C4-2B (cell line): ENCODE data around the gene FUS.

ENCODE experiments used
- H3K27ac ChIP-seq: fragments of 450-650 bp; 2 replicates; pipeline ENCODE4 v1.5.1; 2017
- ZFX ChIP-seq: fragments of 450-650 bp; IDR thresholded peaks from 2 replicates; pipeline ENCODE4 v1.6.1; 2017
- TF ChIP-seq, protein P1 (sequence below): fragments of 450-650 bp; conservative IDR thresholded peaks from 2 replicates; pipeline ENCODE4 v1.5.1; 2017; ENCODE audit warnings: mild to moderate bottlenecking

Gene FUS

DNA sequence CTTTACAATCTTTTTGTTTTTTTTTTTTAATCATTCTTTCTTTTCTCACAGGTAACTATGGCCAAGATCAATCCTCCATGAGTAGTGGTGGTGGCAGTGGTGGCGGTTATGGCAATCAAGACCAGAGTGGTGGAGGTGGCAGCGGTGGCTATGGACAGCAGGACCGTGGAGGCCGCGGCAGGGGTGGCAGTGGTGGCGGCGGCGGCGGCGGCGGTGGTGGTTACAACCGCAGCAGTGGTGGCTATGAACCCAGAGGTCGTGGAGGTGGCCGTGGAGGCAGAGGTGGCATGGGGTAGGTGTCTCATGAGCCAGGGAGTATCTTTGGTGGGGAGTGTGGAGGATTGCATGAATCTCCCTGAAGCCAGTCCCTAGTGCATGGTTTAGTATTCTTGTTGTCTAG is 4.9 kb downstream of the FUS start:
- H3K27ac ChIP-seq, result no peak overlapping the region
- TF ChIP-seq, protein P1, sequence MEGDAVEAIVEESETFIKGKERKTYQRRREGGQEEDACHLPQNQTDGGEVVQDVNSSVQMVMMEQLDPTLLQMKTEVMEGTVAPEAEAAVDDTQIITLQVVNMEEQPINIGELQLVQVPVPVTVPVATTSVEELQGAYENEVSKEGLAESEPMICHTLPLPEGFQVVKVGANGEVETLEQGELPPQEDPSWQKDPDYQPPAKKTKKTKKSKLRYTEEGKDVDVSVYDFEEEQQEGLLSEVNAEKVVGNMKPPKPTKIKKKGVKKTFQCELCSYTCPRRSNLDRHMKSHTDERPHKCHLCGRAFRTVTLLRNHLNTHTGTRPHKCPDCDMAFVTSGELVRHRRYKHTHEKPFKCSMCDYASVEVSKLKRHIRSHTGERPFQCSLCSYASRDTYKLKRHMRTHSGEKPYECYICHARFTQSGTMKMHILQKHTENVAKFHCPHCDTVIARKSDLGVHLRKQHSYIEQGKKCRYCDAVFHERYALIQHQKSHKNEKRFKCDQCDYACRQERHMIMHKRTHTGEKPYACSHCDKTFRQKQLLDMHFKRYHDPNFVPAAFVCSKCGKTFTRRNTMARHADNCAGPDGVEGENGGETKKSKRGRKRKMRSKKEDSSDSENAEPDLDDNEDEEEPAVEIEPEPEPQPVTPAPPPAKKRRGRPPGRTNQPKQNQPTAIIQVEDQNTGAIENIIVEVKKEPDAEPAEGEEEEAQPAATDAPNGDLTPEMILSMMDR, result no peak
- TF ChIP-seq ZFX, result no peak

DNA sequence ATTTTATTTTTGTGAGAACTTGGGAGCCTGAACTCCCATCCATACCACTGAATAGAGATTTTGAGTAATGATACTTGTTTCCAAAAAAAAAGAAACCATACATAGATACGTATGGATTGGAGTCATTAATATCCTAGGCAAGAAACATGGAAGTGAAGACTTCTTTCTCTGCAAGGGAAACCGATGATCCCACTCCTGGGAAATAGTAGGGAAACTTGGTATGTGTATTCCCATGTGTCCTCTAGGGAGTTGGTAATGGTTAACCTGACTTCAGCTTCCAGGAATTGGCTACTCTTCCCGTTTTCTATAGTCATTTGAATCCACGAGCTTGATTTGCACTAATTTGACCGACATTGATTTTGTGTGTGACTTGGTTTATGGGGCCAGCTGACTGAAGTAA is 5.4 kb downstream of the FUS start:
- H3K27ac ChIP-seq, result no peak overlapping the region
- TF ChIP-seq ZFX, result no peak
- TF ChIP-seq, protein P1, result no peak

DNA sequence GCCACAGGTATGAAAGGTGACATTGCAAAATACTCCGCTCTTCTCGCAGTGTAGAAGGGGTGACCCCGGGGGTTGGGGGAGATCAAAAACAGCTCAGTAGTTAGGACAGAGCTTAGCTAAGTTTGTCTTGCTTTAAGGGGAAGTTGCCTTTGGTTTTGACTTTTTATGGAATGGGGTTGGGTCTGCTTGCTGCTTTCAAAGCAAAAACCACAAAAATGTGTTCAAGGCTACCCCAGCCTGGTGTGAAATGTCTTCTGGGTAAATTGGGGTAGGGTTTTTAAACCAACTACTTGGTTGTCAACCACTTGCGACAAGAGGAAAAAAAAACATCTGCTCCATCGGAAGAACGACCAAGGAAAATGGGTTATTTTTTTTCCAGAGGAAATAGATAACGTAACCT is 6.2 kb downstream of the FUS start:
- TF ChIP-seq, protein P1, result no peak
- TF ChIP-seq ZFX, result no peak
- H3K27ac ChIP-seq, result no peak overlapping the region

DNA sequence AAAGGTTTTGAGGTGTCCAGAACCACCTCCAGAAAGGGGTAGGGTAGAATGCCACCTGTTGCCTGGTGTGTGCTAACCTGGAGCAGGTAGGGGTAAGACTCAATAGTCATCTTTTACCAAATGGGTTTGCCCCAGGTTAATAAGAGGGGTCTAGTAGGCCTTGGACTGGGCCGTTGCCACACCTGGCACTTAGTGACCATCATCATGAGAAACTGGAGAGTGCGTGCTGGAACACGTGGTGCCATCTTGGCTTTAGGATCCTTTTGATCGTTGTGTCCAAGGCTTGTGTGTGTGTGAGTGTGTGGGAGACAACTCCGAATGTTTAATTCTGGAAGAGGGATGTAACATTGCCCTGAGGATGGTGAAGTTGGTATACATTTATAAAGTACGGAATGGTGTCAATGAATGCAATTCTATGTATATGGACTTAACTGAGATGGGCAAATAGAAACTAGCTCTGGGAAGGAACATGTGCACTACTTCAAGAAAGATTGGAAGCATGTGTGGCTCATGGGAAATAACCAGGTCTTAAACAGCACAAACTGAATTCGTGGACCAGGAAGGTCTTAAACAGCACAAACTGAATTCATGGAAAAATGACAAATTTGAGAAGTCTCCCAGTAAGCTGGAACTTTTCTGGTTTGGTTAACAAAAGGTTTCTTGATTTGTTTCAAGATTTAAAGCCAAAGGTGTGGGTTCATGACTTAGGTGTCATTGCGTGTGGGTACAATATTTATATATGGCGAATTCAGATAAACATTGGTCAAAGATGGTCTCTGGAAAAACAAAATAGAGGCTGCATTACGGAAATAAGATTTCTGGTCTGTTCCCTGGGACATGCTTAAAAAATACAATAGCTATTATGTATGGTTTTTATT is 7.2 kb downstream of the FUS start:
- TF ChIP-seq, protein P1, result no peak
- TF ChIP-seq ZFX, result no peak
- H3K27ac ChIP-seq, result no peak overlapping the region

DNA sequence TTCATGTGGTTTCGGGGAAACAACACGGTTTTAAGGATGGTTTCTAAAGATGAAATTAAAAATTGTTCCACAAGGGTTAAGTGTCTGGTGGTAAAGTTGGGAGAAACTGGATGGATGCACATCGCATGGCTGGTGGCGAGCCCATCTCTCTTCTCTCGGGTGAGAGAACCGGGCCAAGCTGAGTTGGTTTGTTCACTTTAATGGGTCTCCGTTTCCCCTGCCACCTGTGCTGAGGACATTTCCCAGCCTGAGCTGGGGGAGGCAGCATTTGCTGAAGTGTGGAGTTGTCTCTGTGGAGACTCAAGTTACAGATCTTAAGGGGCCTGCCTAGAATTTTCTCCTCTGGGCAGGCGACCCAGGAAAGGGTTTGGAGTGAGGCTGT is 7.9 kb downstream of the FUS start:
- no peak overlapping the region for H3K27ac ChIP-seq
- TF ChIP-seq ZFX, result no peak
- TF ChIP-seq, protein P1, result no peak

DNA sequence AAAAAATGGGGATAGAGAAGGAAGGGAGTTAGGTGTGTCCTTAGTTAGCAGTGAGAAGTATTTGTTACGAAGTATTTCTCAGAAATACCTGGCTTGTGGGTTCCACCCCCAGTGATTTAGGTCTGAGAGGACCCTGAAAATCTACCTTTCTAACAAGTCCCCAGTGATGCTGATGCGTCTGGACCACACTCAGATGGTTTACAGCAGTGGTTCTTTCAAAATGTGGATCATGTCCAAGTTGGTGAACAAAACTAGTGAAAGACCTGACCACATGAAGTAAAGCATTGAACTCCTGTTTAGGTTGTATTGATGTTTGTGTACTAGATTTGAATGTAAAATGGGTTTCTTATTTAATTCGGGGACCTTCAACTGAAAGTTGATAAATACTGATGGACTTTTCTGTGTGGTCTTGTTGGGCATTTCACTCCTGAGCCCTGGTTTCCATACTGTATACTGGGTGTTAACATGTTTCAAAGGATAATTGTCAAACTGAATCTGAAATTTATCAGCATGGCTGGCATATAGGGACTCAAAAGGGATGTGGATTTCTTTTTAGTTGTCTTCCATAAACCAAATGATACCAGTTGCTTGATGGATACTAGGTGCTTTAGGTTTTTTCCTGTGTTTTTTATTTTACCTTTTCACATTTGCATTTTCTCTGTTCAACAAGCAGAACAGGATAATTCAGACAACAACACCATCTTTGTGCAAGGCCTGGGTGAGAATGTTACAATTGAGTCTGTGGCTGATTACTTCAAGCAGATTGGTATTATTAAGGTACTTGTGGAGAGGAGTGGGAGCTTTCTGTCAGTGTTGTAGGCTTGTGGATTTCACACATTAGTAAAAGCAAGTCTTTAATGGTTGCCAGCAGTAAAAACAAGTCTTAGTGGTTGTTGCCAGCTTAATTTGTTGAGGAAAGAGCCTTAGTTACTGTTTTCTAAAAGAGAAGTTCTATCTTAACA is 8.8 kb downstream of the FUS start:
- TF ChIP-seq, protein P1, result no peak
- TF ChIP-seq ZFX, result no peak
- H3K27ac ChIP-seq, result no peak overlapping the region

DNA sequence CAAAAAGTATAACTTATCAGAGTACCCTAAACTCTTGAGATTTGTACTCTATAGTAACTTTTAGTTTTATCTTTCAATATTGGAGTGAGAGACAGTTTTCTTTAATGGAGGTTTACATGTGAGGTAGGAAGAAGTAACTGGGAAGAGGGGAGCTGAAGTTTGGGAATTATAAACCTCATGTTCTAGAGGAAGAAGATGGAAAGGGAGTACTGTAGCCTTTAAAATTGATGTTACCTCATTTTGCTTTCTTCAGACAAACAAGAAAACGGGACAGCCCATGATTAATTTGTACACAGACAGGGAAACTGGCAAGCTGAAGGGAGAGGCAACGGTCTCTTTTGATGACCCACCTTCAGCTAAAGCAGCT is 9.5 kb downstream of the FUS start:
- H3K27ac ChIP-seq, result no peak overlapping the region
- TF ChIP-seq, protein P1, result no peak
- no peak for TF ChIP-seq ZFX
